ENCODE results near the gene GABRR2.
"Not testable (repeated sequence)": the region's sequence is repeated elsewhere in the genome, so short reads cannot be mapped to it uniquely, and the experiment has no call there.

Gene GABRR2

DNA sequence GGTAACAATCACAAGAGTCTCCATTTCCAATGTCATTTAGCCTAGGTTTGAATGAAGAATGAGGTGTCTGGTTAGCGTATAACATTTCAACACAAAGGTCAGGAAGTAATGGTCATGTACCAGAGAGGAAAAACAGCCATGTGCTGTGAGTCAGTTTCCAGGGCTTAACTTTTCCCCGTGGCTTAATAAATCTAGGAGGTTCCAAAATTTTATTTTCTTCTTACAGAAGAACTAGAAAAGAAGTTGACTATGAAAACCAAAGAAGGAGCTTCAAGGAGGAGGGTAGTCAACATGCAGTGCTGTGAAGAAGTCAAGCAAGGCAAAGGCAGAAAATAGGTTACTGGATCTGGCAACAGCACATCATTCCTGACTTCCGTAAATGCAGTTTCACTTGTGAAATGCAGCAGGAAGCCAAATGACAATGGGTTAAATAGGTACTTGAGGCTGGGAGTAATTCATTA lies 8.4 kb upstream of the GABRR2 start:
- no peak for DNase-seq

DNA sequence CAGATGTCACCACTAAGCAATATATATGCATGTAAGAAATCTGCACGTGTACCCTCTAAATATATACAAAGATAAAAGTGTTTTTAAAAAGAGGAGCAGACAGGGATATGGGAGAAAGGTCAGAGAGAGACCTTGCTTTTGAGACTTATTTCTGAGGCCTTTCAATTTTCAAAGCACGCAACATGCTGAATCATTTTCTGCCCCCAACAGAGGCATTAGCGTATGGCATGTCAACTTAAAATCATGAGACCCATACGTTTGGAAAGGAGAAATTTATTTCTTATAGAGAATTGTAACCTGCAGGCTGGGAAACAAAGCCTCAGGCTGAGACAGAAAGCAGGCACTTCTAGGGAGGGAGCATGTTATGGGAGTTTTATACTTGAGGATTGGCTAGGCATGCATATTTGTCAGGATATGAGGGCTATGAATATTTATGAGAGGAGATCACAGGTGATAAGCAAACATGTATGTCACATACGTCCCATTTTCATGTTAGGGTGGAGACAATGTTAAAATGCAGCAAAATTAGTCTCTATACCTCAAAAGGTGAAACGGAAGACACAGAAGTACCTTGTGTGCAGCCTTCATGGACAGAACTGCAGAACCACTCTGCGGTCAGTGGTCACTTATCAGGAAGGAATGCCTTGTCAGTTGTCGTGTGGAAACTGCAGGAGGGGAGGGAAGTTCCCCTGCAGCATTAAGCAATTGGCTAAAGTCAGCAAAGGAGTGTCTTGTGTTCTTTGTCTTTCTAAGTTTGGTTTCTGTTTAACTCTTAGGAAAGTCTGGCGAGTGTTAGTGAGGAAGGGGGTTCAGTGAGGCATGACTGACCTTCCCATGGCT lies 6.3 kb upstream of the GABRR2 start:
- no peak for DNase-seq

DNA sequence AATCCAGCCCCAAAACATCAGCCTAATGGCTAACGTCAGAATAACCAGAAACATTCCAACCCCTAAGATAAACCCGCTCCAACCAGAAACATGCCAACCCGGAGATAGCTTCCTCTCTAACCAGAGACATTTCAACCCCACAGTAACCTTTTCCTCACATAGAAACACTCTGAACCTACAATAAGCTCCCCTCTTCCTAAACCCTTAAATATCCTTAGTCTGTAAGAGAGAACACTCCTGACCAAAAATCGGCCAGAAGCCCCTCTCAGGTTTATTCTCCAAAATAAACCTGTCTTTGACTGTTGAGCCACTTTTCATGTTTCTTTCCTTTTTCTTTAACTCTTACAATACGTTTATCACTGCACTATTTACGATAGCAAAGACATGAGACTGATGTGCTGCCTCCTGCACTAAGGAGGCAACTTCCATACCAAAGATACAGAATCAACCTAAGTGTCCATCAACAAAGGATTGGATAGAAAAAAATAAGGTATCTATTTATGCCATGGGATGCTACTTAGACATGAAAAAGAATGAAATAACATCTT lies 5.0 kb upstream of the GABRR2 start:
- no peak for DNase-seq

GRCh38 chr6:89317067-89317466 lies 2.0 kb upstream of the GABRR2 start:
- no peak for DNase-seq

DNA sequence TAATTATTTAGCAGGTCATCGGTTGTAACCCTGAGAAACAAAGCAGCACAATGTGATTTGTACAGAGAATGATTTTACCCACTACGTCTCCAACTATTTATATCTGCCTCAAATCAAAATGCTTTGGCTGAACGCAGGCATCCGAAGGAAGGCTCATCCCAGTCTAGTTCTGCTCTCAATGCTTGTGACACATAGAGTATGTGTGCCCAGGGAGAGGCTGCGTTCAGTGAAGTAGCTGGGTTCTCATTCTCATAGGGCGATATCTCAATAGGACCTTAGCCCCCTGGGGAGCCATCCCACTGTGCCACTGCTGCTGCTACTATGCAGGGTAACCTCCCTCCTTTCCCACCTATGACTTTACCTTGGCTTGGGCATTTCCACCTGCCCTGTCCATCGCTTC lies 407 bp downstream of the GABRR2 start:
- no peak for DNase-seq

DNA sequence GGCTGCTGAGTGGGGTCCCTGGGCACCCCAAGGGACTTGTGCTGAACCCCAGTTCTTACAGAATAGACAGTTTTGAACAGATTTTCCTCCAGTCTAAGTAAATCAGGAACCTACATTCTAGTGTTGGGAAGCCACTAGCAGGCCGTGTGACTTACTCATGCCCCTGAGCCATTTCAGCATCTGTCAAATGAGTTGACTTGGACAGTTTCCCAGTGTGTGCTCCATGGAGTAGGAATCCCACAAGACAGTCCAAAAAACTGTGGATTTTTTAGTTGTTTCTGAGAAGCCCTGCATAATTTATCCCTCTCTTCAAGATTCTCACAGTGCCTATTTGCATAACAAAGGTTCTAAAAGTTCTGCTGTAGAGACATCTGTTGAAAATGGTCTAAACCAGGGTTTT lies 2.1 kb downstream of the GABRR2 start:
- no peak for DNase-seq

DNA sequence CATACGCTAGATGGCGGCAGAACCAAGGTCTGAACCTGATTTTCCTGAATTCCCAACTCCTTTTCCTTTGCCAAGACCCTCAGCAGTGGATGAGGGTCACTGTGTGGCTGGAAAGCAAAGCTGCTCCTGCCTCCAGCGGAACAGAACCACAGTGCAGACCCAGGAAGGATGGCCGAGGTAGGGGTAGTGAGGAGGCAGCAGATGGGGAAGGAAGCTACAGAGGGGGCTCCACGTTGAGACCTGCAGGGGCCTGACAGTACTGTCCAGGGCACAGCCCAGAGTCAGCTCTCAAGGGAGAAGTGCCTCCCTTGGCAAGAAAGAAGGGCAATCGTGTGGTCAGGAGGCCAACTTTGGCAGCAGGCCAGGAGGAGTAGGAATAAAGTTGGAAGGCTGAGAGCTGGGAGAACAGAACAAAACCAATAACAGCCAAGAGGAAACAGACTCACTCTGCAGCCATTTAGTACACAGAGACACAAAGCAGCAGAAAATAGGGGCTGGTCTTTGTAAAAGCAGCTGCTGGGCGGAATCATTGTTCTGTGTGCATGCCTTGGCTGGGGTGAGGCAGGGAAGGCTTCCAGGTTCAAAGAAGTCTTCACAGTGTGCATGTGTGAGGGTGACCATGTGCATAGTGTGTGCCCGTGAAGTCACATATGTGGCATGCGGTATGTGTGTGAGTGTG lies 3.1 kb downstream of the GABRR2 start:
- DNase-seq, result peak; percentile 37

DNA sequence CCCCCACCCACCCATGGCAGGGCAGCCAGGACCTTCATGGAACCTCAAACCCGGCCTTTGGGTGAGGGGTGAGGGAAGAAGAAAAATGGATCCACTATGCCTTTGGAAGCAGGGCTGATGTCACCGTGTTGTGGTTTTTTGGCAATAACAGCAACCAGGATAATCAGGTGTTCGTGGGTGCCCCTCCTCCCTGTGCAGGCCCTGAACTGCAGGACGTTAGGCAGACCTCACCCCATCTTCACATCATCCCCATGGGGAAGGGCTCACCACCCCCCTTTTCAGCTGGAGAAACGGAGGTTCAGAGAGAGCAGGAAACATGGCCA lies 3.6 kb downstream of the GABRR2 start:
- DNase-seq, result no peak

GRCh38 chr6:89310929-89311328 lies 4.2 kb downstream of the GABRR2 start:
- DNase-seq, result no peak

GRCh38 chr6:89308525-89309395 lies 6.3 kb downstream of the GABRR2 start:
- DNase-seq, result no peak

DNA sequence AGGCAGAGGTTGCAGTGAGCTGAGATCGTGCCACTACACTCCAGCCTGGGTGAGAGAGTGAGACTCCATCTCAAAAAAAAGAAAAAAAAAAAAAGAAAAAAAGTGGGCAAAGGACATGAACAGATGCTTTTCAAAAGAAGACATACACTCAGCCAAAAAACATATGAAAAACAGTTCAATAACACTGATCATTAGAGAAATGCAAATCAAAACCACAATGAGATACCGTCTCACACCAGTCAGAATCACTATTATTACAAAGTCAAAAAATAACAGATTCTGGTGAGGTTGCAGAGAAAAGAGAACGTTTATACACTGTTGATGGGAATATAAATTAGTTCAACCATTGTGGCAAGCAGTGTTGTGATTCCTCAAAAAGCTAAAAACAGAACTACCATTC lies 10.6 kb downstream of the GABRR2 start:
- not testable (repeated sequence) for DNase-seq

DNA sequence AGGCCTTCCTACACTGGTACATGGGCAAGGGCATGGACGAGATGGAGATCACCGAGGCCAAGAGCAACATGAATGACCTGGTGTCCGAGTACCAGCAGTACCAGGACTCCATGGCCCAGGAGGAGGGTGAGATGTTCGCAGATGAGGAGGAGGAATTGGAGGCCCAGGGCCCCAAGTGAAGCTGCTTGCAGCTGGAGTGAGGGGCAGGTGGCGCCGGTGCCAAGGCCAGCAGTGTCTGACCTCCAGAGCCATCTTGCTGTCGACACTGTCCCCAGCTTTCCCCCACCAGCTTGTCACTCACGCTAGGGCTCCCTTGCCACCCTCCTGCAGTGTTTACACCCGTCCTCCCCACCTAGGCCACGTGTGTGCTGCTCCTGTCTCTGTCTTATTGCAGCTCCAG lies 12.2 kb downstream of the GABRR2 start:
- no peak for DNase-seq

- DNase-seq, result no peak
These were observed 12.8 kb downstream of the GABRR2 start for GRCh38 chr6:89302195-89302770.

DNA sequence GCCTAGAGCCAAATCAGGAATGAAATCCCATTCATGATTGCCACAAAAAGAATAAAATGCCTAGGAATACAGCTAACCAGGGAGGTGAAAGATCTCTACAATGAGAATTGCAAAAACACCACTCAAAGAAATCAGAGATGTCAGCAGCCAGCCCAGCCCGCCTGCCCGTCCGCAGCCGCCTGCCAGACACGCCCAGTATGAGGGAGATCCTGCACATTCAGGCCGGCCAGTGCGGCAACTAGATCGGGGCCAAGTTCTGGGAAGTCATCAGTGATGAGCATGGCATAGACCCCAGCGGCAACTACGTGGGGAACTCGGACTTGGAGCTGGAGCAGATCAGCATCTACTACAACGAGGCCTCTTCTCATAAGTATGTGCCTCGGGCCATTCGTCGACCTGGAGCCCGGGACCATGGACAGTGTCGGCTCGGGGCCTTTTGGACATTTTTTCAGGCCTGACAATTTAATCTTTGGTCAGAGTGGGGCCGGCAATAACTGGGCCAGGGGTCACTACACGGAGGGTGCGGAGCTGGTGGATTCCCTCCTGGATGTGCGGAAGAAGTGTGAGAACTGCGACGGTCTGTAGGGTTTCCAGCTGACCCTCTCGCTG lies 13.4 kb downstream of the GABRR2 start:
- no peak for DNase-seq

- no peak for DNase-seq
These were observed 15.6 kb downstream of the GABRR2 start for GRCh38 chr6:89299466-89299850.

DNA sequence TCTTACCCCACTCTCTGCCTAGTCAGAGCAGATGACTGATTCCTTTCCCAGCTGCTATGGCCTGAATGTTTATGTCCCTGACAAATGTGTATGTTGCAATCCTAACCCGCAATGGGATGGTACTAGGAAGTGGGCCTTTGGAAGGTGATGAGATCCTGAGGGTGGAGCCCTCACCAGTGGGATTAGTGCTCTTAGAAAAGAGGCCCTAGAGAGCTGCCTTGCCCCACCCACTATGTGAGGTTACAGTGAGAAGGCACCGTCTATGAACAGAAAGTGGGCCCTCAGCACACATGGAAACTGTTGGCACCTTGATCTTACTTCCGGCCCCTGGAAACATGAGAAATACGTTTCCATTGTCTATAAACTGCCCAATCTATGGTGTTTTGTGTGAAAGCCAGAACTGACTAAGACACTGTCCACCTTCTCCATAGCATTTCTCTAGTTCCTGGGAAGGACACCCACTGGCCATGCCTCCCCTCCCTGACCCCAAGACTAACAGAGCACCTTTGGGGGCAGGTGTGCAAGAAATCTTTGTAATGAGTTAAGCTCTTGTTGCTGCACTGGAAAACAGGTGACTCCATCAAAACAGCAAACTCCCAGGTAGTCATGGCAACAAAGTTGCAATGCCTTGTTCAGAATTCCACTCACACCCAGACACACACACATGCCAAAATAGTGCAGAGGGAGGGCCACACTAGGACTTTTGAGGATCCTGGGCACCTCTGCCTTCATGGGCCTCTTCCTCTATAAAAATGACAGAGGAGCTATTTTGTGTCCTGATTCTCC lies 16.2 kb downstream of the GABRR2 start:
- peak; percentile 56 for DNase-seq

DNA sequence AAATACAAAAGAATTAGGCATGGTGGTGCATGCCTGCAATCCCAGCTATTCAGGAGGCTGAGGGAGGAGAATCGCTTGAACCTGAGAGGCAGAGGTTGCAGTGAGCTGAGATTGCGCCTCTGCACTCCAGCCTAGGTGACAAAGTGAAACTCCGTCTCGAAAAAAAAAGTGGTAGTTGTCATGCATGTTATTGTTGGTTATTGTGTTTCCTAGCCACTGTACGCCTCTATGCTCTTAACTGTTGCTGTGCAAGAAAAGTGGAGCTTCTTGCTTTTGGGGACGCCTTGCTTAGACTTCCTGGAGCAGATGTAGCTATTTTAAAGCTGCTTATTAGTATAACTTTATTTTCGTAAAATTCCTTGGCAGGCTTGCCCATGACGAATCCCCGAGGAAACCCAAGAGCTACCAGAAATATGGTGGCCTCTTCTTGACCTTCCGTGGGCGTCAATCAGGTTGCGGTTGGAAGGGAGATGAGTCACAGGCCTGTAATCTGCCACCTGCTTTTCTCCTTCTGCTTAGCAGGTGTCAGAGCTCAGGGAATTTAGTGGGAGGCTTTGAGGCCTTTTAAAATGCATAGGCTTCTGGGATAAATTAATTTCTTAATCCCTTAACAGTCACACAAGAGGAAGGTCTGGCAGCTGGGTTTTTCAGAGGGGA lies 17.3 kb downstream of the GABRR2 start:
- DNase-seq, result peak; percentile 60

GRCh38 chr6:89295981-89296380 lies 19.1 kb downstream of the GABRR2 start:
- DNase-seq, result no peak

DNA sequence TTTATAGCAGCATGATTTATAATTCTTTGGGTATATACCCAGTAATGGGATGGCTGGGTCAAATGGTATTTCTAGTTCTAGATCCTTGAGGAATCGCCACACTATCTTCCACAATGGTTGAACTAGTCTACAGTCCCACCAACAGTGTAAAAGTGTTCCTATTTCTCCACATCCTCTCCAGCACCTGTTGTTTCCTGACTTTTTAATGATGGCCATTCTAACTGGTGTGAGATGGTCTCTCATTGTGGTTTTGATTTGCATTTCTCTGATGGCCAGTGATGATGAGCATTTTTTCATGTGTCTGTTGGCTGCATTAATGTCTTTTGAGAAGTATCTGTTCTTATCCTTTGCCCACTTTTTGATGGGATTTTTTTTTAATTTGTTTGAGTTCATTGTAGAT lies 20.0 kb downstream of the GABRR2 start:
- DNase-seq, result not testable (repeated sequence)

DNA sequence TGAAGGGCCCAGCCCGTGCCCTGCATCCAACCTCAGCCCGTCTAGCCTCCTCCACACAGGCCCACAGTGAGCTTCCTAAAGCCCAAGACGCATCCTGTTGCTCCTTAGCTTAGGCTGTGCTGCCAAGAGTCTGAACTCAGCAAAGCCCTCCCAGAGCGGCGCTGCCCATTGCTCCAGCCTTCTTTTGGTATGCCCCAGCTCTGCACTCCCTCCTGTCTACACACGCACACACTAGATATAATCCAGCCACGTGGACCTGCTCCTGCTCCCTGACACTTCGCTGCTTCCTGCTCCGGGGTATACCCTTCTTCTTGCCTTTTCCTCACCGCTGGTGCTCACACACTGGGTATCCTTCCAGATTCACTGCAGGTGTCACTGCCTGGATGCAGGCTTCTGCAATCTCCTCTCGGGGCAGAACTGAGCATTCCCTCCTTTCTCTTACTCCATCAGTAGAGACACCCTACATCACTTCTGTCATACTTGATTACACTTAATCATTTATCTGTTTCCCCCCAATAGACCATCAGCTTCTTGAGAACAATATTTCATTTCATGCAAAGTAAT lies 23.8 kb downstream of the GABRR2 start:
- no peak for DNase-seq
